Activated naive CD4-positive, alpha-beta T cell treated with anti-CD3 and anti-CD28 coated beads, Interleukin-2, amount 50 U/mL, for 72 hours (primary cell): Measurements from ENCODE around the gene RANBP3. TPM values are rescaled to one million over a fixed set of nuclear protein-coding genes. Genes with fewer than 3 reads are reported as not detected.

ENCODE experiments used
- ATAC-seq, 2 donors: fragments of 150-1000 bp; cut with Tn5 transposase; 2 replicates each; pipeline ENCODE4 v1.10.0; 2021; ENCODE audit warnings: mild to moderate bottlenecking in 2 of 2, moderate library complexity in 2 of 2
- DNase-seq, 2 donors: peaks; one replicate each; pipeline ENCODE4 v3.0.0; 2021 to 2022; ENCODE audit warnings: low spot score in 2 of 2
- H3K27ac Mint-ChIP-seq, 2 donors: one replicate each; pipeline ENCODE4 v1.8.0; 2022; ENCODE audit warnings: mild to moderate bottlenecking in 2 of 2, mixed read lengths in 2 of 2
- H3K36me3 Mint-ChIP-seq, 2 donors: one replicate each; pipeline ENCODE4 v1.8.0; 2022; ENCODE audit warnings: mixed read lengths in 2 of 2
- H3K9me3 Mint-ChIP-seq, 2 donors: one replicate each; pipeline ENCODE4 v1.8.0; 2022; ENCODE audit warnings: mixed read lengths in 2 of 2
- total RNA-seq, 2 donors: library from RNA; stranded (reverse); gene quantifications; one replicate each; pipeline ENCODE4 v1.2.3, GENCODE V29; 2022

The RANBP3 gene
- total RNA-seq, 2 donors from 2014 or later, result 89.6 to 112 TPM

GRCh38 chr19:5976768-5977167, 1.2 kb downstream of the RANBP3 start:
- peak overlapping the region; percentile 95 to 100 for H3K27ac Mint-ChIP-seq
- no peaks in the 10 kb centered on the region for H3K9me3 Mint-ChIP-seq
- no peak for DNase-seq
- no peak for ATAC-seq
- H3K36me3 Mint-ChIP-seq, result peaks cover 40 to 50% of the 10 kb centered on the region in 2 donors

GRCh38 chr19:5975388-5975728, 2.6 kb downstream of the RANBP3 start:
- DNase-seq (no peak), ATAC-seq (no peak)
- Mint-ChIP-seq H3K27ac (peak overlapping the region; percentile 72 to 95), H3K9me3 (no peaks in the 10 kb centered on the region), H3K36me3 (peaks cover 40 to 48% of the 10 kb centered on the region in 2 donors)

- ATAC-seq (peak; percentile 36 to 42), DNase-seq (peak in 1 of 2 donors; percentile 27)
- no peaks in the 10 kb centered on the region for H3K9me3 Mint-ChIP-seq
These were observed 3.1 kb downstream of the RANBP3 start for GRCh38 chr19:5974721-5975387.

GRCh38 chr19:5973867-5974635, 3.9 kb downstream of the RANBP3 start:
- Mint-ChIP-seq H3K27ac (peak overlapping the region; percentile 93 to 95), H3K9me3 (no peaks in the 10 kb centered on the region), H3K36me3 (peaks cover 38 to 40% of the 10 kb centered on the region in 2 donors)
- ATAC-seq, result no peak
- no peak for DNase-seq

More at GRCh38 chr19:5974721-5975387, 3.1 kb downstream of the RANBP3 start:
- Mint-ChIP-seq H3K36me3 (peaks cover 40 to 43% of the 10 kb centered on the region in 2 donors), H3K27ac (peak overlapping the region; percentile 93 to 95)

GRCh38 chr19:5973376-5973775, 4.6 kb downstream of the RANBP3 start:
- peaks cover 33 to 34% of the 10 kb centered on the region in 2 donors for H3K36me3 Mint-ChIP-seq
- H3K9me3 Mint-ChIP-seq, result no peaks in the 10 kb centered on the region
- no peak for DNase-seq
- no peak for ATAC-seq
- H3K27ac Mint-ChIP-seq, result no peak overlapping the region

GRCh38 chr19:5972355-5972731, 5.6 kb downstream of the RANBP3 start:
- Mint-ChIP-seq H3K9me3 (no peaks in the 10 kb centered on the region), H3K27ac (peak overlapping the region in 1 of 2 donors; percentile 39), H3K36me3 (peaks cover 26 to 30% of the 10 kb centered on the region in 2 donors)
- DNase-seq (no peak), ATAC-seq (no peak)

- Mint-ChIP-seq H3K36me3 (peaks cover 21 to 25% of the 10 kb centered on the region in 2 donors), H3K9me3 (no peaks in the 10 kb centered on the region), H3K27ac (peak overlapping the region in 1 of 2 donors; percentile 39)
- ATAC-seq (no peak), DNase-seq (no peak)
These were observed 6.1 kb downstream of the RANBP3 start for GRCh38 chr19:5971714-5972354.

GRCh38 chr19:5969476-5969875, 8.5 kb downstream of the RANBP3 start:
- no peaks in the 10 kb centered on the region for H3K9me3 Mint-ChIP-seq
- ATAC-seq (no peak), DNase-seq (no peak)
- H3K27ac Mint-ChIP-seq, result peak overlapping the region in 1 of 2 donors; percentile 81
- H3K36me3 Mint-ChIP-seq, result peaks cover 8 to 14% of the 10 kb centered on the region in 2 donors

GRCh38 chr19:5968431-5969373, 9.2 kb downstream of the RANBP3 start:
- ATAC-seq (peak; percentile 11 to 34), DNase-seq (no peak)
- Mint-ChIP-seq H3K9me3 (no peaks in the 10 kb centered on the region), H3K27ac (peak overlapping the region; percentile 81 to 87), H3K36me3 (peaks cover 8 to 14% of the 10 kb centered on the region in 2 donors)

GRCh38 chr19:5967994-5968430, 9.9 kb downstream of the RANBP3 start:
- Mint-ChIP-seq H3K36me3 (peaks cover 8 to 14% of the 10 kb centered on the region in 2 donors), H3K9me3 (no peaks in the 10 kb centered on the region), H3K27ac (peak overlapping the region; percentile 81 to 87)
- peak; percentile 79 to 80 for ATAC-seq
- DNase-seq, result peak in 1 of 2 donors; percentile 62

GRCh38 chr19:5967571-5967970, 10.4 kb downstream of the RANBP3 start:
- ATAC-seq, result no peak
- Mint-ChIP-seq H3K36me3 (peaks cover 5 to 15% of the 10 kb centered on the region in 2 donors), H3K27ac (peak overlapping the region; percentile 74 to 81), H3K9me3 (no peaks in the 10 kb centered on the region)
- no peak for DNase-seq

GRCh38 chr19:5966941-5967340, 11.0 kb downstream of the RANBP3 start:
- peak overlapping the region; percentile 74 to 81 for H3K27ac Mint-ChIP-seq
- H3K36me3 Mint-ChIP-seq, result peaks cover 0 to 12% of the 10 kb centered on the region in 2 donors
- H3K9me3 Mint-ChIP-seq, result no peaks in the 10 kb centered on the region
- ATAC-seq (no peak), DNase-seq (no peak)

- peak overlapping the region; percentile 17 to 64 for H3K27ac Mint-ChIP-seq
- H3K36me3 Mint-ChIP-seq, result peaks cover 0 to 12% of the 10 kb centered on the region in 2 donors
- DNase-seq (no peak), ATAC-seq (no peak)
- H3K9me3 Mint-ChIP-seq, result no peaks in the 10 kb centered on the region
These were observed 11.7 kb downstream of the RANBP3 start for GRCh38 chr19:5966215-5966614.

- no peak for ATAC-seq
- peaks cover 0 to 12% of the 10 kb centered on the region in 2 donors for H3K36me3 Mint-ChIP-seq
- H3K9me3 Mint-ChIP-seq, result no peaks in the 10 kb centered on the region
- peak overlapping the region; percentile 84 to 90 for H3K27ac Mint-ChIP-seq
- DNase-seq, result no peak
These were observed 12.9 kb downstream of the RANBP3 start for GRCh38 chr19:5964816-5965565.

- ATAC-seq, result no peak
- no peak for DNase-seq
- H3K36me3 Mint-ChIP-seq, result peaks cover 0 to 12% of the 10 kb centered on the region in 2 donors
- H3K27ac Mint-ChIP-seq, result peak overlapping the region; percentile 76 to 90
- no peaks in the 10 kb centered on the region for H3K9me3 Mint-ChIP-seq
These were observed 14.1 kb downstream of the RANBP3 start for GRCh38 chr19:5963855-5964254.
